GM23338 (cell line): Measurements from ENCODE around the gene COQ8B. TPM values are rescaled to one million over a fixed set of nuclear protein-coding genes. Genes with fewer than 3 reads are reported as not detected.

ENCODE experiments used
- ATAC-seq: fragments of 200-7000 bp; cut with Tn5 transposase; 3 replicates; pipeline ENCODE4 v1.9.1; 2020
- DNase-seq: peaks from one replicate; pipeline ENCODE4 v3.0.0-alpha.2; 2015; ENCODE audit warnings: low spot score
- H2AFZ ChIP-seq: fragments of 200-600 bp; sonication (generic); 2 replicates; pipeline ENCODE4 v1.8.0; 2016; ENCODE audit warnings: antibody characterized with exemption, mild to moderate bottlenecking, moderate library complexity
- H3F3A ChIP-seq: fragments of 200-600 bp; sonication (generic); replicated peaks from 2 replicates; pipeline ENCODE4 v1.8.0; 2017; ENCODE audit warnings: antibody characterized with exemption, mixed run types, low read depth
- H3K27ac ChIP-seq: fragments of 200-600 bp; sonication (generic); 2 replicates; pipeline ENCODE4 v1.6.1; 2016; ENCODE audit warnings: low read depth
- H3K27me3 ChIP-seq: fragments of 200-600 bp; sonication (generic); 2 replicates; pipeline ENCODE4 v1.8.0; 2016; ENCODE audit warnings: mild to moderate bottlenecking, mixed run types, moderate library complexity; ENCODE audit not compliant: insufficient read depth
- H3K36me3 ChIP-seq: fragments of 200-600 bp; sonication (generic); 2 replicates; pipeline ENCODE4 v1.8.0; 2016; ENCODE audit warnings: mild to moderate bottlenecking; ENCODE audit not compliant: insufficient read depth
- H3K4me1 ChIP-seq: fragments of 200-600 bp; sonication (generic); 2 replicates; pipeline ENCODE4 v1.8.0; 2016; ENCODE audit warnings: mild to moderate bottlenecking, moderate library complexity; ENCODE audit not compliant: insufficient read depth
- H3K4me2 ChIP-seq: fragments of 200-600 bp; sonication (generic); 2 replicates; pipeline ENCODE4 v1.7.1; 2017; ENCODE audit warnings: mixed run types
- H3K4me3 ChIP-seq: fragments of 200-600 bp; sonication (generic); 2 replicates; pipeline ENCODE4 v1.6.1; 2016; ENCODE audit warnings: mixed run types
- H3K79me2 ChIP-seq: fragments of 200-600 bp; sonication (generic); replicated peaks from 2 replicates; pipeline ENCODE4 v1.8.0; 2017; ENCODE audit warnings: mild to moderate bottlenecking; ENCODE audit not compliant: insufficient read depth
- H3K9me2 ChIP-seq: fragments of 200-600 bp; sonication (generic); 2 replicates; pipeline ENCODE4 v1.8.0; 2017; ENCODE audit not compliant: insufficient read depth
- H4K20me1 ChIP-seq: fragments of 200-600 bp; sonication (generic); replicated peaks from 2 replicates; pipeline ENCODE4 v1.8.0; 2017; ENCODE audit warnings: mild to moderate bottlenecking; ENCODE audit not compliant: insufficient read depth
- H3K27ac Mint-ChIP-seq: 2 replicates; pipeline ENCODE4 v1.8.0; 2020; ENCODE audit warnings: inconsistent platforms, mild to moderate bottlenecking, moderate library complexity, mixed read lengths
- H3K27me3 Mint-ChIP-seq: 3 replicates; pipeline ENCODE4 v1.8.0; 2022; ENCODE audit warnings: low read depth, mild to moderate bottlenecking, moderate library complexity, mixed read lengths, inconsistent platforms; ENCODE audit not compliant: insufficient read depth, poor library complexity
- H3K36me3 Mint-ChIP-seq: 3 replicates; pipeline ENCODE4 v1.8.0; 2021; ENCODE audit warnings: low read depth, mild to moderate bottlenecking, inconsistent platforms, moderate library complexity, mixed read lengths
- H3K4me1 Mint-ChIP-seq: 3 replicates; pipeline ENCODE4 v1.8.0; 2020; ENCODE audit warnings: mild to moderate bottlenecking, inconsistent platforms, mixed read lengths
- H3K4me3 Mint-ChIP-seq: 3 replicates; pipeline ENCODE4 v1.8.0; 2021; ENCODE audit warnings: moderate library complexity, mild to moderate bottlenecking, inconsistent platforms, mixed read lengths
- H3K9me3 Mint-ChIP-seq: 3 replicates; pipeline ENCODE4 v1.8.0; 2020; ENCODE audit warnings: moderate library complexity, mild to moderate bottlenecking, inconsistent platforms, mixed read lengths
- EZH2 ChIP-seq: fragments of 200-600 bp; sonication (generic); IDR thresholded peaks from one replicate; pipeline ENCODE4 v1.8.0; 2017; ENCODE audit warnings: antibody characterized with exemption, mild to moderate bottlenecking, low read depth; ENCODE audit not compliant: unreplicated experiment
- EZH2phosphoT487 ChIP-seq: fragments of 200-600 bp; sonication (generic); IDR thresholded peaks from one replicate; pipeline ENCODE4 v1.8.1; 2018; ENCODE audit warnings: antibody characterized with exemption; ENCODE audit not compliant: unreplicated experiment
- JUNB ChIP-seq: IDR thresholded peaks from one replicate; pipeline ENCODE4 v1.6.1; 2016; ENCODE audit warnings: antibody characterized with exemption; ENCODE audit not compliant: unreplicated experiment
- NANOG ChIP-seq: IDR thresholded peaks from 2 replicates; pipeline ENCODE4 v1.6.1; 2016; ENCODE audit warnings: antibody characterized with exemption, borderline replicate concordance
- POLR2AphosphoS5 ChIP-seq: IDR thresholded peaks from 2 replicates; pipeline ENCODE4 v1.6.1; 2016; ENCODE audit warnings: antibody characterized with exemption, low read depth
- REST ChIP-seq: IDR thresholded peaks from one replicate; pipeline ENCODE4 v1.6.1; 2018; ENCODE audit warnings: antibody characterized with exemption; ENCODE audit not compliant: unreplicated experiment
- STAT1 ChIP-seq: IDR thresholded peaks from one replicate; pipeline ENCODE4 v1.6.1; 2016; ENCODE audit warnings: antibody characterized with exemption; ENCODE audit not compliant: unreplicated experiment
- ZNF114 ChIP-seq: fragments of 250-450 bp; sonication (Bioruptor Pico); IDR thresholded peaks from 2 replicates; pipeline ENCODE4 v1.5.0; 2020; ENCODE audit warnings: mild to moderate bottlenecking, moderate library complexity
- ZNF331 ChIP-seq: fragments of 250-450 bp; sonication (Bioruptor Pico); IDR thresholded peaks from 2 replicates; pipeline ENCODE4 v1.5.0; 2020; ENCODE audit warnings: low read depth, mild to moderate bottlenecking, moderate library complexity
- polyA plus RNA-seq: library from polyadenylated mRNA; unstranded; fragments of >200 nt; fragmentation: Nextera tagmentation; extraction: Ambion mirVana; gene quantifications from 2 replicates; pipeline ENCODE4 v1.2.1, GENCODE V29; 2016
- total RNA-seq: library from RNA; depleted of rRNA; stranded (reverse); fragments of >200 nt; shearing (Covaris generic); gene quantifications from 2 replicates; pipeline ENCODE4 v1.2.3, GENCODE V29; 2014
- TF ChIP-seq, protein P1 (sequence below), 2 experiments: fragments of 200-600 bp in 1 of 2; sonication (generic) in 1 of 2; conservative IDR thresholded peaks; 2 replicates each; pipeline versions ENCODE4 v1.5.1 to v1.6.1; 2016 to 2017; ENCODE audit warnings: antibody characterized with exemption in 2 of 2, low read depth in 2 of 2, mild to moderate bottlenecking in 2 of 2, moderate library complexity in 1 of 2
- TF ChIP-seq, protein P2 (sequence below): IDR thresholded peaks from 2 replicates; pipeline ENCODE4 v1.6.1; 2016; ENCODE audit warnings: antibody characterized with exemption

The COQ8B gene
- total and polyA plus RNA-seq, 2 experiments from 2014 or later, result 13.9 to 59.6 TPM

GRCh38 chr19:40681039-40681438 is 35.6 kb downstream of the COQ8B start:
- H2AFZ ChIP-seq, result no peak overlapping the region
- no peaks in the 10 kb centered on the region; the same call in 2 of the 3 replicates for H3K9me3 Mint-ChIP-seq
- no peak for ATAC-seq

GRCh38 chr19:40677156-40677555 is 39.5 kb downstream of the COQ8B start:
- Mint-ChIP-seq H3K27ac (no peak overlapping the region), H3K4me1 (no peaks in the 10 kb centered on the region), H3K9me3 (no peaks in the 10 kb centered on the region), H3K27me3 (peaks cover 3% of the 10 kb centered on the region), H3K36me3 (peaks cover 40% of the 10 kb centered on the region), H3K4me3 (no peak overlapping the region)
- ATAC-seq, result no peak
- TF ChIP-seq POLR2AphosphoS5 (no peak), REST (no peak), STAT1 (no peak), EZH2phosphoT487 (no peak), NANOG (no peak), EZH2 (no peak), JUNB (no peak), ZNF114 (CRISPR knock-in tag) (no peak), ZNF331 (no peak)
- TF ChIP-seq, protein P1, sequence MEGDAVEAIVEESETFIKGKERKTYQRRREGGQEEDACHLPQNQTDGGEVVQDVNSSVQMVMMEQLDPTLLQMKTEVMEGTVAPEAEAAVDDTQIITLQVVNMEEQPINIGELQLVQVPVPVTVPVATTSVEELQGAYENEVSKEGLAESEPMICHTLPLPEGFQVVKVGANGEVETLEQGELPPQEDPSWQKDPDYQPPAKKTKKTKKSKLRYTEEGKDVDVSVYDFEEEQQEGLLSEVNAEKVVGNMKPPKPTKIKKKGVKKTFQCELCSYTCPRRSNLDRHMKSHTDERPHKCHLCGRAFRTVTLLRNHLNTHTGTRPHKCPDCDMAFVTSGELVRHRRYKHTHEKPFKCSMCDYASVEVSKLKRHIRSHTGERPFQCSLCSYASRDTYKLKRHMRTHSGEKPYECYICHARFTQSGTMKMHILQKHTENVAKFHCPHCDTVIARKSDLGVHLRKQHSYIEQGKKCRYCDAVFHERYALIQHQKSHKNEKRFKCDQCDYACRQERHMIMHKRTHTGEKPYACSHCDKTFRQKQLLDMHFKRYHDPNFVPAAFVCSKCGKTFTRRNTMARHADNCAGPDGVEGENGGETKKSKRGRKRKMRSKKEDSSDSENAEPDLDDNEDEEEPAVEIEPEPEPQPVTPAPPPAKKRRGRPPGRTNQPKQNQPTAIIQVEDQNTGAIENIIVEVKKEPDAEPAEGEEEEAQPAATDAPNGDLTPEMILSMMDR (conservative IDR thresholded peaks at IDR 0.05; ENCODE audit: low read depth in 2 of 2), result no peak
- TF ChIP-seq, protein P2, sequence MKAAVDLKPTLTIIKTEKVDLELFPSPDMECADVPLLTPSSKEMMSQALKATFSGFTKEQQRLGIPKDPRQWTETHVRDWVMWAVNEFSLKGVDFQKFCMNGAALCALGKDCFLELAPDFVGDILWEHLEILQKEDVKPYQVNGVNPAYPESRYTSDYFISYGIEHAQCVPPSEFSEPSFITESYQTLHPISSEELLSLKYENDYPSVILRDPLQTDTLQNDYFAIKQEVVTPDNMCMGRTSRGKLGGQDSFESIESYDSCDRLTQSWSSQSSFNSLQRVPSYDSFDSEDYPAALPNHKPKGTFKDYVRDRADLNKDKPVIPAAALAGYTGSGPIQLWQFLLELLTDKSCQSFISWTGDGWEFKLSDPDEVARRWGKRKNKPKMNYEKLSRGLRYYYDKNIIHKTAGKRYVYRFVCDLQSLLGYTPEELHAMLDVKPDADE, result no peak
- Histone ChIP-seq H3K27me3 (no peaks in the 10 kb centered on the region), H2AFZ (no peak overlapping the region), H3K9me2 (no peaks in the 10 kb centered on the region), H3F3A (no peaks in the 10 kb centered on the region), H3K27ac (no peak overlapping the region), H3K4me1 (no peaks in the 10 kb centered on the region), H4K20me1 (no peaks in the 10 kb centered on the region), H3K4me3 (no peak overlapping the region), H3K79me2 (no peaks in the 10 kb centered on the region), H3K4me2 (no peak overlapping the region), H3K36me3 (0 out of 2 replicates have a peak, but pooled peaks cover 7% of the 10 kb centered on the region)
- DNase-seq, result no peak

More at GRCh38 chr19:40681039-40681438, 35.6 kb downstream of the COQ8B start:
- Mint-ChIP-seq H3K4me3 (no peak overlapping the region), H3K27me3 (peaks cover 9% of the 10 kb centered on the region), H3K27ac (no peak overlapping the region), H3K4me1 (no peaks in the 10 kb centered on the region), H3K36me3 (peaks cover 54% of the 10 kb centered on the region)
- Histone ChIP-seq H3K79me2 (no peaks in the 10 kb centered on the region), H3K27ac (no peak overlapping the region), H3K9me2 (no peaks in the 10 kb centered on the region), H3K36me3 (0 out of 2 replicates have a peak, but pooled peaks cover 5% of the 10 kb centered on the region), H3F3A (no peaks in the 10 kb centered on the region), H3K4me2 (no peak overlapping the region), H3K4me1 (no peaks in the 10 kb centered on the region), H3K27me3 (no peaks in the 10 kb centered on the region), H4K20me1 (no peaks in the 10 kb centered on the region), H3K4me3 (no peak overlapping the region)
- no peak for DNase-seq
- TF ChIP-seq EZH2, result no peak
- TF ChIP-seq, protein P1 (conservative IDR thresholded peaks at IDR 0.05; ENCODE audit: low read depth in 2 of 2), result 0 out of 4 replicates have a peak, but pooled peaks of 1 of the 2 experiments have one; percentile 6
